Mesenchymal stem cell (in vitro differentiated cells and primary cell): ENCODE results near the gene PPM1D.

Source experiments
- DNase-seq: peaks from one replicate; pipeline ENCODE4 v3.0.0-alpha.2; 2013
- H2AFZ ChIP-seq: one replicate; pipeline ENCODE4 v1.6.1; 2013; ENCODE audit warnings: low read depth, mild to moderate bottlenecking, control low read depth, inconsistent platforms, low read length, moderate library complexity
- H2AK5ac ChIP-seq: 2 replicates; pipeline ENCODE4 v1.6.1; 2013; ENCODE audit warnings: low read length, moderate library complexity, mild to moderate bottlenecking, inconsistent platforms; ENCODE audit not compliant: severe bottlenecking
- H2BK120ac ChIP-seq: one replicate; pipeline ENCODE4 v1.6.1; 2013; ENCODE audit warnings: low read depth, mild to moderate bottlenecking, inconsistent platforms, low read length, moderate library complexity
- H2BK12ac ChIP-seq, 2 experiments: one replicate each; pipeline ENCODE4 v1.6.1; 2013; ENCODE audit warnings: inconsistent platforms in 2 of 2, low read length in 2 of 2, mild to moderate bottlenecking in 2 of 2, moderate library complexity in 2 of 2, control low read depth in 1 of 2
- H2BK15ac ChIP-seq: one replicate; pipeline ENCODE4 v1.6.1; 2013; ENCODE audit warnings: mild to moderate bottlenecking, low read depth, inconsistent platforms; ENCODE audit not compliant: poor library complexity, severe bottlenecking
- H2BK5ac ChIP-seq: 2 replicates; pipeline ENCODE4 v1.6.1; 2013; ENCODE audit warnings: low read depth, mild to moderate bottlenecking, low read length, control low read depth, inconsistent platforms; ENCODE audit not compliant: poor library complexity, severe bottlenecking
- H3K14ac ChIP-seq, 2 experiments: one replicate each; pipeline ENCODE4 v1.6.1; 2013; ENCODE audit warnings: inconsistent platforms in 2 of 2, low read length in 2 of 2, control low read depth in 1 of 2, mild to moderate bottlenecking in 1 of 2, moderate library complexity in 1 of 2
- H3K18ac ChIP-seq, 2 experiments: one replicate each; pipeline ENCODE4 v1.6.1; 2013; ENCODE audit warnings: inconsistent platforms in 2 of 2, low read length in 2 of 2, control low read depth in 1 of 2, low read depth in 1 of 2, mild to moderate bottlenecking in 1 of 2
- H3K23ac ChIP-seq, 2 experiments: one replicate each; pipeline ENCODE4 v1.6.1; 2013; ENCODE audit warnings: inconsistent platforms in 2 of 2, low read length in 2 of 2, mild to moderate bottlenecking in 2 of 2, moderate library complexity in 2 of 2, control low read depth in 1 of 2
- H3K27ac ChIP-seq: 2 replicates; pipeline ENCODE4 v1.5.1; 2013; ENCODE audit warnings: mild to moderate bottlenecking, moderate library complexity, low read length, control low read depth, inconsistent platforms; ENCODE audit not compliant: poor library complexity, severe bottlenecking
- H3K27me3 ChIP-seq, 2 experiments: 2 replicates each; pipeline versions ENCODE4 v1.6.1 to v1.7.0; 2013; ENCODE audit warnings: low read length in 2 of 2, mild to moderate bottlenecking in 2 of 2, moderate library complexity in 2 of 2, control low read depth in 1 of 2, inconsistent platforms in 1 of 2; ENCODE audit not compliant: control insufficient read depth in 1 of 2, insufficient read depth in 1 of 2
- H3K36me3 ChIP-seq, 2 experiments: 2 replicates each; pipeline versions ENCODE4 v1.6.1 to v1.7.0; 2013; ENCODE audit warnings: low read length in 2 of 2, control low read depth in 1 of 2, inconsistent platforms in 1 of 2, low read depth in 1 of 2, mild to moderate bottlenecking in 1 of 2; ENCODE audit not compliant: insufficient read depth in 2 of 2, control insufficient read depth in 1 of 2
- H3K4ac ChIP-seq, 2 experiments: one replicate each; pipeline ENCODE4 v1.6.1; 2013; ENCODE audit warnings: inconsistent platforms in 2 of 2, low read length in 2 of 2, mild to moderate bottlenecking in 2 of 2, moderate library complexity in 2 of 2, control low read depth in 1 of 2, low read depth in 1 of 2
- H3K4me1 ChIP-seq: 2 replicates; pipeline ENCODE4 v1.6.1; 2013; ENCODE audit warnings: low read depth, low read length, control low read depth; ENCODE audit not compliant: control insufficient read depth, insufficient read depth
- H3K4me2 ChIP-seq: 2 replicates; pipeline ENCODE4 v1.6.1; 2013; ENCODE audit warnings: low read length, mild to moderate bottlenecking, inconsistent platforms; ENCODE audit not compliant: poor library complexity, severe bottlenecking
- H3K4me3 ChIP-seq, 2 experiments: 2 replicates each; pipeline versions ENCODE4 v1.5.1 to v1.7.0; 2013; ENCODE audit warnings: low read length in 2 of 2, mild to moderate bottlenecking in 2 of 2, control low read depth in 1 of 2, low read depth in 1 of 2; ENCODE audit not compliant: insufficient read depth in 1 of 2
- H3K79me1 ChIP-seq: replicated peaks from 2 replicates; pipeline ENCODE4 v1.6.1; 2013; ENCODE audit warnings: mild to moderate bottlenecking, control low read depth, low read length, inconsistent platforms; ENCODE audit not compliant: poor library complexity, severe bottlenecking
- H3K9ac ChIP-seq: 2 replicates; pipeline ENCODE4 v1.7.0; 2013; ENCODE audit warnings: mild to moderate bottlenecking, low read length, moderate library complexity
- H3K9me3 ChIP-seq: 2 replicates; pipeline ENCODE4 v1.7.0; 2013; ENCODE audit warnings: mild to moderate bottlenecking, low read length; ENCODE audit not compliant: control insufficient read depth
- H4K8ac ChIP-seq: one replicate; pipeline ENCODE4 v1.6.1; 2013; ENCODE audit warnings: inconsistent platforms, mild to moderate bottlenecking, low read length, moderate library complexity
- H4K91ac ChIP-seq: one replicate; pipeline ENCODE4 v1.6.1; 2013; ENCODE audit warnings: mild to moderate bottlenecking, low read length, inconsistent platforms
- WGBS: methylation state at CpG from one replicate; pipeline ENCODE4 v1.1.7; 2013; ENCODE audit warnings: mixed read lengths; 5-methylcytosine and 5-hydroxymethylcytosine counted together

The PPM1D gene

DNA sequence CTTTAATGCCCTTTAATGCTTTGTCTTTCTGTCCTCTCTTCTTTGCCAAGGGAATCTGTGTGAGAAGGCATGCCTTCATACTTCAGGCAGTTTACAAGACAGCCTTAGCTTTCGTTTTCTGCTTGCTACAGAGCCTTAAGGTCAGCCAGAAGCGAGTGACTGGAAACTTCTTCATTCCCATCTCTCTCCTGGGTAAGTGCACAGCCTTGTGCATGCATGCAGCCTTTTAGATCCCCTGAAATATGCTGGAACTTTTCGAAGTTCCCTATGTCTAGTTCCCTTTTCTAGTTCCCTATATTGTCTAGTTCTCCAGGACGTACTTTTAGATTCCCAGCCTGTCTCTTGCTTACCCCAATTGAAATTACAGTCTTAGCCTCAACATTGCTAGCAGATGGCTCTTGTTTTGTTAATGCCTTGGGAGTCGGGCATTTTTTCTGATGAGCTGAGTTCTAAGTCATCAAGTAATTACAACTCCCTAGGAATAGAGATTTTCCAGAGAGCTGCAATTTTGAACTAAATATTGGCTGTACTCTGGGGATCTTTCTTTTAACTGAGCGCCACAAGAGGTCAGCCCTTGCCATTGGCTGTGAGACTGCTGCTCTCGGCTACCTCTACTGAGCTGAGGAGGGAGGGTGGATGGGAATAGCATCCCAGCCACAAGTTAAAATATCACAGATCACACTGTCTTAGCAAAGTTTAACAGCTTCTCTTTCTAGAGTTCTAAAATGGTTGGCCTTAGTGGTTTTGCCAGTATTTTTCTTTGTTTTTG is 22.7 kb upstream of the PPM1D start:
- Histone ChIP-seq H3K14ac (no peak overlapping the region), H4K8ac (no peak overlapping the region), H3K9ac (peak overlapping the region; percentile 65), H3K4ac (no peak overlapping the region), H3K27me3 (no peaks in the 10 kb centered on the region), H2BK5ac (peak overlapping the region; percentile 62), H3K4me3 (peak overlapping the region in 1 of 2 experiments; percentile 77), H3K27ac (peak overlapping the region; percentile 95), H3K4me2 (peak overlapping the region; percentile 52), H3K36me3 (no peaks in the 10 kb centered on the region), H3K18ac (peak overlapping the region in 1 of 2 experiments; percentile 79), H3K79me1 (no peaks in the 10 kb centered on the region), H2BK12ac (no peak overlapping the region), H2AFZ (no peak overlapping the region), H3K4me1 (peaks cover 6% of the 10 kb centered on the region), H2BK120ac (peak overlapping the region; percentile 11), H2BK15ac (no peak overlapping the region), H4K91ac (no peak overlapping the region), H3K9me3 (no peaks in the 10 kb centered on the region), H2AK5ac (peak overlapping the region; percentile 76), H3K23ac (no peak overlapping the region)
- DNase-seq: peak; percentile 84
- 57% methylated on average over 4 of the region's 7 CpGs for WGBS

DNA sequence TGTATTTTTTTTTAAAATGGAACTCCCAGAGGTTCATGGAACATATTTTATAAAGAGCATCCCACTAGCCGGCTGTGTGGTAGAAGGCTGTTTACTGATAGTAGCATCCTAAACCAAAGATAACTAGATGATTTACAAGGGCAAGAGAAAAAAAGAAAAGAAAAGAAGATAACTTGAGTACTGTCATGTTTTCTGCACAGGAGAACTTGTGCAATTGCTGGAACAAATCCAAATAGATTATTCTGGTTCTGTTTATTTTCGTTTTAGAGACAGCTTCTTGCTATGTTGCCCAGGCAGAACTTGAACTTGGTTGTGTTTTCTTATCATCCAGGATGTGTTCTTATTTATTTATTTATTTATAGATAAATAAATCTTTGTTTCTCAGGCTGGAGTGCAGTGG is 20.9 kb upstream of the PPM1D start:
- Histone ChIP-seq H2BK12ac (no peak overlapping the region), H3K4me2 (no peak overlapping the region), H2AK5ac (no peak overlapping the region), H3K4me1 (peaks cover 3% of the 10 kb centered on the region), H3K27ac (no peak overlapping the region), H2BK120ac (no peak overlapping the region), H3K14ac (no peak overlapping the region), H3K79me1 (no peaks in the 10 kb centered on the region), H3K36me3 (no peaks in the 10 kb centered on the region), H2AFZ (no peak overlapping the region), H3K9me3 (no peaks in the 10 kb centered on the region), H3K9ac (no peak overlapping the region), H3K4me3 (no peak overlapping the region), H4K8ac (no peak overlapping the region), H4K91ac (no peak overlapping the region), H3K27me3 (no peaks in the 10 kb centered on the region), H2BK5ac (no peak overlapping the region), H3K4ac (no peak overlapping the region), H3K23ac (no peak overlapping the region), H3K18ac (no peak overlapping the region), H2BK15ac (no peak overlapping the region)
- WGBS: 50% methylated on average over 2 of the region's 2 CpGs
- DNase-seq: peak; percentile 88

DNA sequence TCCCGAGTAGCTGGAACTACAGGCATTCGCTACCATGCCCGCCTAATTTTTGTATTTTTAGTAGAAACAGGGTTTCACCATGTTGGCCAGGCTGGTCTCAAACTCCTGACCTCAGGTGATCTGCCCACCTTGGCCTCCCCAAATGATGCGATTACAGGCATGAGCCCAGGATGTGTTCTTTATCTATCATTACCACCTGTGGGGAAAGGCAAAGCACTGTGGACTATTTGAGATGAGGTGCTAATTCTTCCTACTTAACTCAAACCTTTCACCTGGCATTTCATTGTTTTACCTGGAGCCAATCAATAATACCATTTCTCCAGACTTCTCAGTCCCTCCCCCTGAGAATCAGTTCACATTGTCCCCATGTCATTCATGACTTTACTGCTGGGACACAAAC is 20.4 kb upstream of the PPM1D start:
- H3K27ac ChIP-seq: no peak overlapping the region
- peak overlapping the region; percentile 81 for H2AK5ac ChIP-seq
- H3K4me1 ChIP-seq: peaks cover 1% of the 10 kb centered on the region
- no peak overlapping the region for H3K23ac ChIP-seq
- no peak overlapping the region for H3K4me3 ChIP-seq
- no peak overlapping the region for H3K4me2 ChIP-seq
- no peak for DNase-seq
- H3K9me3 ChIP-seq: no peaks in the 10 kb centered on the region
- no peak overlapping the region for H2AFZ ChIP-seq
- no peak overlapping the region for H2BK5ac ChIP-seq
- H2BK12ac ChIP-seq: peak overlapping the region; percentile 32 to 83
- H3K36me3 ChIP-seq: no peaks in the 10 kb centered on the region
- WGBS: 69% methylated on average over 4 of the region's 4 CpGs
- H4K91ac ChIP-seq: peak overlapping the region; percentile 27
- H3K27me3 ChIP-seq: no peaks in the 10 kb centered on the region
- H3K79me1 ChIP-seq: no peaks in the 10 kb centered on the region
- peak overlapping the region; percentile 23 for H2BK120ac ChIP-seq
- H3K18ac ChIP-seq: peak overlapping the region in 1 of 2 experiments; percentile 54
- H3K4ac ChIP-seq: no peak overlapping the region
- H2BK15ac ChIP-seq: no peak overlapping the region
- H4K8ac ChIP-seq: peak overlapping the region; percentile 60
- no peak overlapping the region for H3K9ac ChIP-seq
- H3K14ac ChIP-seq: no peak overlapping the region

DNA sequence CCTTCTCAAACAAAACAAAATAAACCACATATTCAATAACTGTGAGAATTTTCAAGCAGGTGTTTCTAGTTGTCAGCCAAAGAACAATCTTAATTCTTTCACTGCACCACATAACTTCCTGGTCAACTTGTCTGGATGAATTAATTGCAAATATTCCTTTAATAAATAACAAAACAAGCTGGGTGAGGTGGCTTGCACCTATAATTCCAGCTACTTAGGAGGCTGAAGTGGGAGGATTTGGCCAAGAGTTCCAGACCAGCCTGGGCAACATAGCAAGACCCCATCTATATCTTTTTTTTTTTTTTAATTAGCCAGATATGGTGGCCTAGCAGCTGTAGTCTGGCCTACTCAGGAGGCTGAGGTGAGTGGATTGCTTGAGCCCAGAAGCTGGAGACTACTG is 17.0 kb upstream of the PPM1D start:
- no peak overlapping the region for H3K9ac ChIP-seq
- no peak overlapping the region for H3K4me3 ChIP-seq
- peaks cover 1% of the 10 kb centered on the region for H3K4me1 ChIP-seq
- H2BK5ac ChIP-seq: no peak overlapping the region
- no peak overlapping the region for H3K4ac ChIP-seq
- no peak overlapping the region for H3K18ac ChIP-seq
- H2BK12ac ChIP-seq: no peak overlapping the region
- no peak for DNase-seq
- H2BK120ac ChIP-seq: no peak overlapping the region
- H3K27ac ChIP-seq: no peak overlapping the region
- H3K23ac ChIP-seq: no peak overlapping the region
- no peak overlapping the region for H2BK15ac ChIP-seq
- H3K14ac ChIP-seq: no peak overlapping the region
- no peaks in the 10 kb centered on the region for H3K79me1 ChIP-seq
- H3K36me3 ChIP-seq: no peaks in the 10 kb centered on the region
- no peaks in the 10 kb centered on the region for H3K27me3 ChIP-seq
- H4K8ac ChIP-seq: no peak overlapping the region
- no peak overlapping the region for H2AFZ ChIP-seq
- no peak overlapping the region for H2AK5ac ChIP-seq
- no peak overlapping the region for H4K91ac ChIP-seq
- no peaks in the 10 kb centered on the region for H3K9me3 ChIP-seq
- H3K4me2 ChIP-seq: no peak overlapping the region
